GM13977 (cell line): ENCODE results near the gene CCDC85A.

Source experiments
- DNase-seq: peaks from one replicate; pipeline ENCODE4 v3.0.0; 2012; ENCODE audit warnings: low spot score
- in situ Hi-C: fragments of 300-500 bp; cut with MboI; formaldehyde crosslinking; loops from one replicate; pipeline ENCODE4 v1.12.0; 2022; ENCODE audit warnings: low sequenced_read_pairs, low pct_unique_long_range_greater_than_20kb, mixed read lengths, inconsistent platforms; ENCODE audit not compliant: unreplicated experiment
- TF ChIP-seq, protein P1 (sequence below): IDR thresholded peaks from 2 replicates; pipeline ENCODE4 v1.5.1; 2012; ENCODE audit warnings: mild to moderate bottlenecking, control low read depth; ENCODE audit not compliant: insufficient read depth; ENCODE audit errors: extremely low read depth, missing control alignments

CCDC85A gene

GRCh38 chr2:56179931-56180330 is 3.9 kb upstream of the CCDC85A start:
- TF ChIP-seq, protein P1, sequence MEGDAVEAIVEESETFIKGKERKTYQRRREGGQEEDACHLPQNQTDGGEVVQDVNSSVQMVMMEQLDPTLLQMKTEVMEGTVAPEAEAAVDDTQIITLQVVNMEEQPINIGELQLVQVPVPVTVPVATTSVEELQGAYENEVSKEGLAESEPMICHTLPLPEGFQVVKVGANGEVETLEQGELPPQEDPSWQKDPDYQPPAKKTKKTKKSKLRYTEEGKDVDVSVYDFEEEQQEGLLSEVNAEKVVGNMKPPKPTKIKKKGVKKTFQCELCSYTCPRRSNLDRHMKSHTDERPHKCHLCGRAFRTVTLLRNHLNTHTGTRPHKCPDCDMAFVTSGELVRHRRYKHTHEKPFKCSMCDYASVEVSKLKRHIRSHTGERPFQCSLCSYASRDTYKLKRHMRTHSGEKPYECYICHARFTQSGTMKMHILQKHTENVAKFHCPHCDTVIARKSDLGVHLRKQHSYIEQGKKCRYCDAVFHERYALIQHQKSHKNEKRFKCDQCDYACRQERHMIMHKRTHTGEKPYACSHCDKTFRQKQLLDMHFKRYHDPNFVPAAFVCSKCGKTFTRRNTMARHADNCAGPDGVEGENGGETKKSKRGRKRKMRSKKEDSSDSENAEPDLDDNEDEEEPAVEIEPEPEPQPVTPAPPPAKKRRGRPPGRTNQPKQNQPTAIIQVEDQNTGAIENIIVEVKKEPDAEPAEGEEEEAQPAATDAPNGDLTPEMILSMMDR = no peak
- DNase-seq = no peak
- in situ Hi-C loops = loop anchor here (25.0 kb wide), 1 partner anchor 1332 kb away; no protein-coding TSS in a partner anchor

- in situ Hi-C loops = loop anchor here (25.0 kb wide), 1 partner anchor 1330 kb away; no protein-coding TSS in a partner anchor
- TF ChIP-seq, protein P1 = no peak
- DNase-seq = no peak
Measured at GRCh38 chr2:56182420-56182819, 1.4 kb upstream of the CCDC85A start.

DNA sequence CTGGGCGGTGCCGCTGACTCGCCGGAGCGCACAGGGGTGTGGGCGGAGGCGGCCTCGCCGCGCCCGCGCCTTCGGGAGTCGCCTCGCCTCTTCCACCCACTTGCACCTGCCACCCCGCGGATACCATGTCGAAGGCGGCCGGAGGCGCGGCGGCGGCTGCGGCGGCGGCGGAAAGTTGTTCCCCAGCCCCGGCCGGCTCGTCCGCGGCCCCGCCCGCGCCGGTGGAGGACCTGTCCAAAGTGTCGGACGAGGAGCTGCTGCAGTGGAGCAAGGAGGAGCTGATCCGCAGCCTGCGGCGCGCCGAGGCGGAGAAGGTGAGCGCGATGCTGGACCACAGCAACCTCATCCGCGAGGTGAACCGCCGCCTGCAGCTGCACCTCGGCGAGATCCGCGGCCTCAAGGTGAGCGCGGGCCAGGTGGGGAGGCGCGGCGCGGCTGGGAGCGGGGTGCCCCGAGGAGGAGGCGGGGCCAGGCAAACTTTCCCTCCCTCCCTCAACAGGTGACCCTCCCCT is 766 bp downstream of the CCDC85A start:
- no peak for DNase-seq
- TF ChIP-seq, protein P1 = no peak
- in situ Hi-C loops = loop anchor here (25.0 kb wide), 1 partner anchor 1328 kb away; no protein-coding TSS in a partner anchor

DNA sequence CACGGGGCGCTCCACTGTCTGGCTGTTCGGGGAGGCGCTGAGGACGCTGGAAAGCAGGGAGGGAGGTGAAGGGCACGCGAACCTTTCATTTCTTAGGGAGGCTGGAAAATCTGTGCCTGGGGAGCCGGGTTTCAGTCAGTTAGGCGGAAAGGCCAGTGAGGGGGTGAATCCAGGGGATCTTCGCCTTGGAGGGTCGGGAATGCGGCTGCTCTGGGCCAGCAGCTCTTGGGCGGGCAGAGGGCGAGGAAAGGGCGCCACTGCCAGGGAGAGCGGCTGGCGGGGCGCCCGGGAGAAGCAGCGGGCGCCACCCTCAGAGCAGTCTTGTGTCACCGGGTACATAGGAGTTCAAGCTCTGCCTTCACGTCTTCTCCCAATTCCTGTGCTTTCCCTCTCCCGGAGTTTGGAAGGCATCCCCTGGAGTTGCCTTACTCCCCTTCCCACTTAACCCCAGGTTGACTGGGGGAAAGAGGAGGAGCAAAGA is 1.4 kb downstream of the CCDC85A start:
- in situ Hi-C loops = loop anchor here (25.0 kb wide), 1 partner anchor 1327 kb away; no protein-coding TSS in a partner anchor
- TF ChIP-seq, protein P1 = no peak
- no peak for DNase-seq

- no peak for DNase-seq
- in situ Hi-C loops = loop anchor here (25.0 kb wide), 1 partner anchor 1327 kb away; no protein-coding TSS in a partner anchor
- TF ChIP-seq, protein P1 = no peak
Measured at GRCh38 chr2:56185582-56186046, 1.8 kb downstream of the CCDC85A start.

DNA sequence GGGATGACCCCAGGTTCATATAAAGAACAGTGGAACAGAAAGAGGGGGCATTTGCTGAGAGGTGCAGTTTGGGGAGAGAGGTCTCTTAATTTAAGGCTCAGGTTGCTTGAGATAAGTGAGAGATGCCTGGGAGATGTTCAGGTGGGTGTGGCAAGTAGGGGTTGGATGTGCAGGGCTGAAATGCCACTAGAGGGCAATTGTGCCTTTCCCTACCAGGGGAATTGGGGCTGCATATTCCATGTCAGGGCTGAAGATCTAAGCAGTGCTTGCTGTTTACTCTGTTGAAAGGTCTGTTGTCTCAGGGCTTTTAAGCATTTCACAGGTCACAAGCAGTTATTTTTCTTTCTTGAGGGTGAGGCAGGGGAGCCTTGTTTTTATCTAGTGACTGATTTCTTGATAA is 7.8 kb downstream of the CCDC85A start:
- in situ Hi-C loops = loop anchor here (25.0 kb wide), 1 partner anchor 1321 kb away; no protein-coding TSS in a partner anchor
- TF ChIP-seq, protein P1 = peak; percentile 36
- no peak for DNase-seq
